Measurements from ENCODE around the gene EFL1.
"Not testable (repeated sequence)": the region's sequence is repeated elsewhere in the genome, so short reads cannot be mapped to it uniquely, and the experiment has no call there.

Gene EFL1

GRCh38 chr15:82262422-82263026, at the start of gene EFL1, which contains the start of gene SAXO2:
EFL1 (minus strand) TSS chr15:82262734; CDS start chr15:82261778, 956 bp downstream.
SAXO2 (plus strand) TSS chr15:82262818; CDS start chr15:82262880, 62 bp downstream.
- DNase-seq = peak; percentile 68

GRCh38 chr15:82311321-82311720, 48.8 kb upstream of the EFL1 start:
- DNase-seq = not testable (repeated sequence)

GRCh38 chr15:82309802-82310201, 47.3 kb upstream of the EFL1 start:
- no peak for DNase-seq

GRCh38 chr15:82307714-82308081, 45.2 kb upstream of the EFL1 start:
- no peak for DNase-seq

GRCh38 chr15:82306791-82307713, 44.5 kb upstream of the EFL1 start:
- no peak for DNase-seq

- no peak for DNase-seq
Measured at GRCh38 chr15:82305621-82306048, 43.1 kb upstream of the EFL1 start.

- no peak for DNase-seq
Measured at GRCh38 chr15:82304778-82305090, 42.2 kb upstream of the EFL1 start.

GRCh38 chr15:82303956-82304777, 41.6 kb upstream of the EFL1 start:
- no peak for DNase-seq

- DNase-seq = no peak
Measured at GRCh38 chr15:82301296-82302016, 38.9 kb upstream of the EFL1 start.

- DNase-seq = no peak
Measured at GRCh38 chr15:82300883-82301282, 38.3 kb upstream of the EFL1 start.

- DNase-seq = not testable (repeated sequence)
Measured at GRCh38 chr15:82300326-82300725, 37.8 kb upstream of the EFL1 start.

- DNase-seq = not testable (repeated sequence)
Measured at GRCh38 chr15:82299511-82299914, 37.0 kb upstream of the EFL1 start.

- DNase-seq = no peak
Measured at GRCh38 chr15:82298520-82298919, 36.0 kb upstream of the EFL1 start.

GRCh38 chr15:82298032-82298431, 35.5 kb upstream of the EFL1 start:
- DNase-seq = no peak

- DNase-seq = no peak
Measured at GRCh38 chr15:82297546-82297945, 35.0 kb upstream of the EFL1 start.

- no peak for DNase-seq
Measured at GRCh38 chr15:82294061-82294690, 31.6 kb upstream of the EFL1 start.

- DNase-seq = no peak
Measured at GRCh38 chr15:82292271-82292670, 29.7 kb upstream of the EFL1 start.

GRCh38 chr15:82288202-82288601, 25.7 kb upstream of the EFL1 start:
- not testable (repeated sequence) for DNase-seq

- not testable (repeated sequence) for DNase-seq
Measured at GRCh38 chr15:82286475-82286874, 23.9 kb upstream of the EFL1 start.

- not testable (repeated sequence) for DNase-seq
Measured at GRCh38 chr15:82284381-82284780, 21.8 kb upstream of the EFL1 start.

- DNase-seq = not testable (repeated sequence)
Measured at GRCh38 chr15:82282386-82282785, 19.9 kb upstream of the EFL1 start.

- not testable (repeated sequence) for DNase-seq
Measured at GRCh38 chr15:82281276-82281675, 18.7 kb upstream of the EFL1 start.
